GM20000 (cell line): Measurements from ENCODE around the gene COASY.
"Not testable (repeated sequence)": the region's sequence is repeated elsewhere in the genome, so short reads cannot be mapped to it uniquely, and the experiment has no call there.

Experiments used
- DNase-seq: peaks from one replicate; pipeline ENCODE4 v3.0.0; 2012; ENCODE audit warnings: low spot score
- CTCF ChIP-seq: IDR thresholded peaks from 2 replicates; pipeline ENCODE4 v1.5.1; 2012; ENCODE audit warnings: mild to moderate bottlenecking, control low read depth; ENCODE audit errors: extremely low read depth, missing control alignments

Gene COASY

GRCh38 chr17:42548070-42548837 lies 13.7 kb upstream of the COASY start:
- DNase-seq, result peak; percentile 94

GRCh38 chr17:42548993-42549755 lies 12.8 kb upstream of the COASY start:
- TF ChIP-seq CTCF, result no peak
- peak; percentile 42 for DNase-seq

More at GRCh38 chr17:42548070-42548837, 13.7 kb upstream of the COASY start:
- peak; percentile 58 for TF ChIP-seq CTCF

GRCh38 chr17:42552736-42553135 lies 9.2 kb upstream of the COASY start, which contains the start of gene HSD17B1:
Gene HSD17B1 (plus strand): TSS chr17:42552923. CDS start chr17:42552934, 11 bp downstream.
- not testable (repeated sequence) for DNase-seq

- TF ChIP-seq CTCF, result no peak
Measured at GRCh38 chr17:42553161-42553818, 8.7 kb upstream of the COASY start.

GRCh38 chr17:42553866-42554249 lies 8.1 kb upstream of the COASY start:
- DNase-seq, result no peak
- no peak for TF ChIP-seq CTCF

More at GRCh38 chr17:42553161-42553818, 8.7 kb upstream of the COASY start:
- DNase-seq, result no peak

GRCh38 chr17:42554250-42555121 lies 7.5 kb upstream of the COASY start:
- DNase-seq, result peak; percentile 95
- no peak for TF ChIP-seq CTCF

GRCh38 chr17:42555122-42555622 lies 6.8 kb upstream of the COASY start:
- no peak for TF ChIP-seq CTCF
- DNase-seq, result no peak

- not testable (repeated sequence) for DNase-seq
Measured at GRCh38 chr17:42555961-42556617, 5.9 kb upstream of the COASY start.
